AG04449 (cell line): ENCODE data around the gene RANBP2.
"Not testable (repeated sequence)": the region's sequence is repeated elsewhere in the genome, so short reads cannot be mapped to it uniquely, and the experiment has no call there.

ENCODE experiments used
- CTCF ChIA-PET: fragments of 350-600 bp; formaldehyde crosslinking; extraction: SDS; loops from one replicate; lab custom pipeline; 2021; ENCODE audit warnings: antibody characterized with exemption; lab: Yijun Ruan, JAX
- POLR2A ChIA-PET: fragments of 400-600, 350-600 bp; formaldehyde crosslinking; extraction: SDS; loops from one replicate; lab custom pipeline; 2020; ENCODE audit warnings: antibody characterized with exemption, inconsistent platforms; lab: Yijun Ruan, JAX
- DNase-seq: peaks from one replicate; pipeline ENCODE4 v3.0.0-alpha.2; 2010; ENCODE audit warnings: low read depth, low spot score
- H3K4me3 ChIP-seq: 2 replicates; pipeline ENCODE4 v1.5.1; 2011; ENCODE audit warnings: low read depth, mild to moderate bottlenecking, control low read depth, low read length
- CTCF ChIP-seq: IDR thresholded peaks from one replicate; pipeline ENCODE4 v1.5.1; 2011; ENCODE audit warnings: mild to moderate bottlenecking, moderate library complexity, low read length, control low read depth, inconsistent platforms; ENCODE audit not compliant: insufficient read depth; ENCODE audit errors: missing control alignments

Gene RANBP2

DNA sequence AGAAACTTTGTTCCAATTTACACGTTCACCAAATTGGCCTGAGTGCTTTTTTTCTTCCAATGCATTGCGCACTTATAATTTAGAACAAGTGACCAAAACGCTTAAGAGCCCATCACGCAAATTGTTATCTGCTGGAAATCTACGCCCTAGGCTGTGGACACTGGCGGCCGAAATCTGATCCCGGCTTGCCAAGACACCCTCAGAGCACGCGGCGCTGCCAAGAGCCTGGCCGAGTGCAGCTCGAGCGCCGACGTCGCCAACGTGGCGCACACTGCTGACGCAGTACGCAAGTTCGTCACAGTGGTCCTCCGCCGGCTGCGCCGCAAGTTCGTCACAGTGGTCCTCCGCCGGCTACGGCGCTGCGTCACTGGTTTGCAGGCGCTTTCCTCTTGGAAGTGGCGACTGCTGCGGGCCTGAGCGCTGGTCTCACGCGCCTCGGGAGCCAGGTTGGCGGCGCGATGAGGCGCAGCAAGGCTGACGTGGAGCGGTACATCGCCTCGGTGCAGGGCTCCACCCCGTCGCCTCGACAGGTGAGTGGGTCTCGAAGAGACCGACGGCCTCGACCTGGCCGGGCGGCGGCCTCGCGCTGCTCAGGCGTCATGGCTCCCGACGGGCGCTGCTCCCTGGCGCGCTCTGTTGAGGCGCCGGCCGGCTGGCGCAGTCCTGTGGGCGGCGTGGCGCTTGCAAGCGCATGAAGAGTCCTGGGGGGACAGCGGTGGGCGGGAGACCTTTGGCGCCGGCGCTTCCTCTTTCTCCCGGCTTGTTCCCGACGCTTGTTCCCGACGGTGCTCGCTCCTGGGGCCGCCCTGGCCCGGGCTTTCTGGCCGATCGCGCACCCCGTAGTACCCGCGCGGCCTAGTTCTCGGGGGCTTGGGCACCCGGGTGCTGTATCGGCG is at the start of gene RANBP2:
Gene RANBP2 (plus strand): TSS at position 334 of the 896 bp plus-strand sequence. CDS start 125 bp downstream, at position 459.
- CTCF ChIA-PET, result no interaction called here
- DNase-seq, result peak; percentile 88
- H3K4me3 ChIP-seq, result peak within 1 kb of the TSS; percentile 96
- TF ChIP-seq CTCF, result no peak
- POLR2A ChIA-PET, result no interaction called here

DNA sequence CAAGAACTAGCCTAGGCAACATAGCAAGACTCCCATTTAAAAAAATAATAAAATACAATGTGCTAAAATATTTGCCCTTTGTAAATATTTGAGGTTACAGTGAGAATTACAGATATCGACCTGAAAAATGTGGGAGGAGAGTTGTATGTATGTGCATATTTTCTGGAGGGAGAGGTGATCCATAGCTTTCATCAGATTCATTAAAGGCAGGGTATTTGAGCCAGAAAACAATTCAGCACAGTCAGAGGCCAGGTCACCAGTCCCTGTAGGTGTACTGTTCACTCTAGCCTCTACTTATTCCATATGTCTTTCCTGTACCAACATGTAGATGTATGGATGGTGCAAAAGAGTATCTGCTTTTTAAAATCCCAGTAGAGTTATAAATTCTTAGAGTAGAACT is 49.0 kb upstream of the RANBP2 start:
- CTCF ChIA-PET, DNase-seq, POLR2A ChIA-PET, H3K4me3 ChIP-seq: not testable (repeated sequence)

DNA sequence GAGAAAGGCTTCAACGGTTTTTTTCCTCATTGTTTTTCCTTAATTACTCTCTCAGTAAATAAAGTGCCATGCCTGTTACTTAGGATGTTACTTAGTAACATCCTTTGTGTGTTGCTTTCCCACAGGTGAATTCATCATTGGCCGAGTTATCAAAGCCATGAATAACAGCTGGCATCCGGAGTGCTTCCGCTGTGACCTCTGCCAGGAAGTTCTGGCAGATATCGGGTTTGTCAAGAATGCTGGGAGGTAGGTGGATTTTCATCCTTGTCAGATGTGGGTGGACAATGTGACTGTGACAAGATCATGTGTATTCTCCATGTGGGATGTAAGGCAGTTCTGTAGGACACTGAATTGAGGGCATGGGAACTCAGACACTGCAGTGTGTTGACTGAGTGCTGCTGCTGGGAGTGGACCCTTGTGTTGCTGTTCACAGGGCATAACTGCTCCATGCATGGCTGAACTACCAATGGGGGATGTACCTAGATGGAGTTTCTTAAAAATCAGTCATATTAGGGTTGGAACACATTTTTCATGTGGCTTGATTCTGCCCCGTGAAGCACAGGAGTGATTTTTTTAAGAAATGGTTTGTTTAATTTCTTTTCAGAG is 47.0 kb upstream of the RANBP2 start:
- H3K4me3 ChIP-seq, DNase-seq, CTCF ChIA-PET, POLR2A ChIA-PET: not testable (repeated sequence)

DNA sequence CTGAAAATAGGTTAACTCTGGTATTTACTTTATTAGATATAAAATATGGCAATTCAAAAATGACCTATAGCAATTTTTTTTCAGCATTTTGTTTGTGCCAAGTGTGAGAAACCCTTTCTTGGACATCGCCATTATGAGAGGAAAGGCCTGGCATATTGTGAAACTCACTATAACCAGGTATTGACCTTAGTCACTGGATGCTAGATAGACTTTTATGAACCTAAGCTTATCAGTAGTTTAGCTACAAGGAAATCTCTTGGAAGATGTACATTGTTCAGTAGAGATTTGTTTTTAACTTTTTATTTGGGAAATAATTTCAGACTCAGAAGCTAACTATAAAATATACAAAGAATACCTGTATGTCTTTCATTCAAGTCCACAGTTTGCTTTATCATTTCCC is 42.8 kb upstream of the RANBP2 start:
- CTCF ChIA-PET, POLR2A ChIA-PET, DNase-seq, H3K4me3 ChIP-seq: not testable (repeated sequence)

- DNase-seq, H3K4me3 ChIP-seq, CTCF ChIA-PET, POLR2A ChIA-PET: not testable (repeated sequence)
Measured at GRCh38 chr2:108677239-108677744, 42.0 kb upstream of the RANBP2 start.

- CTCF ChIA-PET, H3K4me3 ChIP-seq, POLR2A ChIA-PET: not testable (repeated sequence)
- peak; percentile 16 for DNase-seq
Measured at GRCh38 chr2:108678198-108678651, 41.1 kb upstream of the RANBP2 start.

- POLR2A ChIA-PET, DNase-seq, H3K4me3 ChIP-seq: not testable (repeated sequence)
- CTCF ChIA-PET, result interaction anchor here (0.6 kb wide), 1 partner anchor 26 kb away, joined by 3 read pairs; no protein-coding TSS in a partner anchor
Measured at GRCh38 chr2:108680805-108681204, 38.5 kb upstream of the RANBP2 start.

DNA sequence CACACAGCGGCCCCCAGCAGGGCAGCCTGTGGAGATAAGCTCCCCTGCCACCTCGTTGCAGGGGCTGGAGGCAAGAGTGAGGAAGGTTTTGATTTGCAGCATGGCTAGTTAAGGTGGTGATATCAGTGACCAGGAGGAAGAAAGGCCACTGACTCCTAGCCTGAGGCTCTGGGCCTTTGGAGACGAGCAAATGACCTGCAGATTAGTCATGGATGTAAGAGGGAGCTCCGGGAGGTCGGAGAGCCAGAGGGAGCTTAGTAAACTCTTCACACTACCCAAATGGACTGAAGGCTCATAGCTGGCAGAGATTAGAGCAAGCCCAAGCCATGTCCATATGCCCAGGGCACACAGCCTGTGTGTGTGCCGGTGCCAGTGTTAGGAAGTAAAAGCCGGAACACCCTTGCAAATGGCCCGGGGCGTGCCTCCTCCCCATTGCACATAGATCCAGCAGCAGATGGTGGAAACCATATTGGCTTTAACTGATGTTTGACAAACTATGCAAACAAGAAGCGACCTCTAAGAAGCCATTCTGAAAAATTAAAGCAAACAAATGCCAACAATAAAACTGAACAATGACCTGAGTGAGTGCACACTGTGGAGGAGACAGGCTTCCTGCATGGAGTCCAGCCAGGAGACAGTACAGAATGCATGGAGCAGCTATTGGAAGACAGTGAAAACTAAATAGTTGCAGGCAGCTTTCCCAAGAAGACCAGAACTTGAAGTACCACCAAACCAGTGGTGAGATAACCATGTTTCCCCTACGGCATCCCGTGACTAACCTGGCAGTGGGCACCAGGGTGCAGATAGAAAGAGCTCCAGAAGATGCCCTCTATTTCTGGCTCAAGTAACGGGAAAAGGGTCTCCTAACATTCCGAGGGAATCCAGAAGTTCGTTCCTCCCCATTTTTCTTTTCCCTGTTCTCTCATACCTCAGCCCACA is 30.2 kb upstream of the RANBP2 start:
- DNase-seq, CTCF ChIA-PET, POLR2A ChIA-PET, H3K4me3 ChIP-seq: not testable (repeated sequence)

DNA sequence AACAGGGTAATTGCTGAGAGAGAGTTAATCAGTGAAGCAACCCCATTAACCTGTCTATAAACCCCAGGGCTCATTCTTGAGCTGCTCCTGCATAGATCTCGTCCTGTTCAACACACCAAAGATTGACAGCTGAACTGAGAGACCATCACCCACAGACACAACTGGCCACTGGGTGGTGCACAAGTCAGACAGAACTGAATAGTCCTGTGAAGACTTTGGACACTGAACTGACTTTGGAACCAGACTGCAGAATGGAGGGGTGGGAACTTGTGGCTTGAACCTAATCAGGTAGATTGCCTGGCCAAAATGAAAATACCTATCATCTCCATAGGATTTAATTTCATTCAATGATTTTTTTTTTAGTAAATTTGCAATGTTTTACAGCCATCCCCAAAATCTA is 29.3 kb upstream of the RANBP2 start:
- H3K4me3 ChIP-seq, POLR2A ChIA-PET, DNase-seq: not testable (repeated sequence)
- CTCF ChIA-PET, result interaction anchor here (1.1 kb wide), 1 partner anchor 8 kb away, joined by 3 read pairs; no protein-coding TSS in a partner anchor

DNA sequence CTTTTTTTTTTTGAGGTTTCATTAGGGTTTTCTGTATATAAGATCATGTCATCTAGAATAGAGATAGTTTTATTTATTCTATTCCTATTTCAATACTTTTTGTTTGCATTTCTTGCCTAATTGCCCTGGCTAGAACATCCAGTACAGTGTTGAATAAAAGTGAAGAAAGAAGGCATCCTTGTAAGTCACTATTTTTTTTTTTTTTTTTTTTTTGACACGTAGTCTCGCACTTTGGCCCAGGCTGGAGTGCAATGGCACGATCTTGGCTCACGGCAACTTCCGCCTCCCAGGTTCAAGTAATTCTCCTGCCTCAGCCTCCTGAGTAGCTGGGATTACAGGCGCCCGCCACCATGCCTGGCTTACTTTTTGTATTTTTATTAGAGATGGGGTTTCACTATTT is 27.8 kb upstream of the RANBP2 start:
- POLR2A ChIA-PET, result no interaction called here
- TF ChIP-seq CTCF, result no peak
- no peak for DNase-seq

More for the DNA sequence above, 27.8 kb upstream of the RANBP2 start:
- CTCF ChIA-PET, result no interaction called here
- no peak overlapping the region for H3K4me3 ChIP-seq
